Lower leg skin (tissue), 3 donors: ENCODE results near the gene SMCO4.

ENCODE experiments used
- POLR2A ChIP-seq, 2 donors: fragments of 450-650 bp; IDR thresholded peaks; one replicate each; pipeline ENCODE4 v1.6.1; 2016 to 2017; ENCODE audit warnings: antibody characterized with exemption in 2 of 2, mild to moderate bottlenecking in 1 of 2, moderate library complexity in 1 of 2
- TF ChIP-seq, protein P1 (sequence below), 3 donors: fragments of 450-650 bp; IDR thresholded peaks; one replicate each; pipeline ENCODE4 v1.5.1; 2016; ENCODE audit warnings: antibody characterized with exemption in 3 of 3, mild to moderate bottlenecking in 3 of 3, moderate library complexity in 2 of 3

- TF ChIP-seq, protein P1, sequence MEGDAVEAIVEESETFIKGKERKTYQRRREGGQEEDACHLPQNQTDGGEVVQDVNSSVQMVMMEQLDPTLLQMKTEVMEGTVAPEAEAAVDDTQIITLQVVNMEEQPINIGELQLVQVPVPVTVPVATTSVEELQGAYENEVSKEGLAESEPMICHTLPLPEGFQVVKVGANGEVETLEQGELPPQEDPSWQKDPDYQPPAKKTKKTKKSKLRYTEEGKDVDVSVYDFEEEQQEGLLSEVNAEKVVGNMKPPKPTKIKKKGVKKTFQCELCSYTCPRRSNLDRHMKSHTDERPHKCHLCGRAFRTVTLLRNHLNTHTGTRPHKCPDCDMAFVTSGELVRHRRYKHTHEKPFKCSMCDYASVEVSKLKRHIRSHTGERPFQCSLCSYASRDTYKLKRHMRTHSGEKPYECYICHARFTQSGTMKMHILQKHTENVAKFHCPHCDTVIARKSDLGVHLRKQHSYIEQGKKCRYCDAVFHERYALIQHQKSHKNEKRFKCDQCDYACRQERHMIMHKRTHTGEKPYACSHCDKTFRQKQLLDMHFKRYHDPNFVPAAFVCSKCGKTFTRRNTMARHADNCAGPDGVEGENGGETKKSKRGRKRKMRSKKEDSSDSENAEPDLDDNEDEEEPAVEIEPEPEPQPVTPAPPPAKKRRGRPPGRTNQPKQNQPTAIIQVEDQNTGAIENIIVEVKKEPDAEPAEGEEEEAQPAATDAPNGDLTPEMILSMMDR (IDR thresholded peaks at IDR 0.05): no peak
- TF ChIP-seq POLR2A (IDR thresholded peaks at IDR 0.05): no peak
Observed at GRCh38 chr11:93583490-93583889, 40.3 kb upstream of the SMCO4 start.
